SK-N-MC (cell line): Measurements from ENCODE around the gene SH3PXD2A.

Experiments used
- DNase-seq: peaks from one replicate; pipeline ENCODE4 v3.0.0-alpha.2; 2011; ENCODE audit warnings: low read depth, low spot score
- H3K27ac ChIP-seq: fragments of 200-600 bp; sonication (generic); 2 replicates; pipeline ENCODE4 v1.5.1; 2016; ENCODE audit warnings: mixed run types
- H3K36me3 ChIP-seq: fragments of 200-600 bp; sonication (generic); 2 replicates; pipeline ENCODE4 v1.6.1; 2017; ENCODE audit warnings: antibody characterized with exemption, low read length, mixed read lengths; ENCODE audit not compliant: insufficient read depth
- H3K4me3 ChIP-seq: fragments of 200-600 bp; sonication (generic); 2 replicates; pipeline ENCODE4 v1.5.1; 2016
- H3K9ac ChIP-seq: fragments of 200-600 bp; sonication (generic); 2 replicates; pipeline ENCODE4 v1.8.0; 2017; ENCODE audit warnings: mixed run types, mixed read lengths; ENCODE audit not compliant: insufficient read length
- H3K9me3 ChIP-seq: fragments of 200-600 bp; sonication (generic); 2 replicates; pipeline ENCODE4 v1.6.1; 2017; ENCODE audit warnings: low read depth, mild to moderate bottlenecking, antibody characterized with exemption, low read length, moderate library complexity, mixed read lengths
- EZH2 ChIP-seq: fragments of 200-600 bp; sonication (generic); IDR thresholded peaks from one replicate; pipeline ENCODE4 v1.6.1; 2017; ENCODE audit warnings: antibody characterized with exemption
- FOXP2 ChIP-seq: optimal IDR thresholded peaks from 2 replicates; pipeline ENCODE3; 2011; ENCODE audit warnings: mild to moderate bottlenecking, moderate library complexity; ENCODE audit not compliant: insufficient read depth; ENCODE audit errors: extremely low read length, control extremely low read depth
- POLR2AphosphoS5 ChIP-seq: IDR thresholded peaks from 2 replicates; pipeline ENCODE4 v1.6.1; 2012; ENCODE audit warnings: mild to moderate bottlenecking, low read depth, low read length, borderline replicate concordance

Gene SH3PXD2A

GRCh38 chr10:103661198-103661950, 194.0 kb downstream of the SH3PXD2A start:
- Histone ChIP-seq H3K27ac (no peak overlapping the region), H3K9ac (no peak overlapping the region), H3K4me3 (no peak overlapping the region), H3K9me3 (no peaks in the 10 kb centered on the region), H3K36me3 (no peaks in the 10 kb centered on the region; the same call in 1 of the 2 replicates)
- DNase-seq = peak; percentile 10
- no peak for TF ChIP-seq FOXP2
- TF ChIP-seq POLR2AphosphoS5 = no peak
- TF ChIP-seq EZH2 = no peak

- no peak for DNase-seq
- TF ChIP-seq FOXP2 (no peak), POLR2AphosphoS5 (no peak), EZH2 (no peak)
- Histone ChIP-seq H3K36me3 (no peaks in the 10 kb centered on the region; the same call in 1 of the 2 replicates), H3K9ac (no peak overlapping the region), H3K27ac (no peak overlapping the region), H3K9me3 (no peaks in the 10 kb centered on the region), H3K4me3 (no peak overlapping the region)
Observed at GRCh38 chr10:103660364-103661197, 194.8 kb downstream of the SH3PXD2A start.

- Histone ChIP-seq H3K36me3 (no peaks in the 10 kb centered on the region; the same call in 1 of the 2 replicates), H3K4me3 (no peak overlapping the region), H3K9ac (no peak overlapping the region), H3K9me3 (no peaks in the 10 kb centered on the region), H3K27ac (no peak overlapping the region)
- no peak for TF ChIP-seq FOXP2
- TF ChIP-seq EZH2 = no peak
- no peak for TF ChIP-seq POLR2AphosphoS5
- DNase-seq = no peak
Observed at GRCh38 chr10:103659674-103660363, 195.6 kb downstream of the SH3PXD2A start.

- Histone ChIP-seq H3K36me3 (no peaks in the 10 kb centered on the region; the same call in 1 of the 2 replicates), H3K4me3 (no peak overlapping the region), H3K27ac (no peak overlapping the region), H3K9ac (no peak overlapping the region), H3K9me3 (no peaks in the 10 kb centered on the region)
- no peak for DNase-seq
- TF ChIP-seq POLR2AphosphoS5 = no peak
- TF ChIP-seq EZH2 = no peak
- TF ChIP-seq FOXP2 = no peak
Observed at GRCh38 chr10:103658049-103658577, 197.3 kb downstream of the SH3PXD2A start.

GRCh38 chr10:103657061-103657591, 198.2 kb downstream of the SH3PXD2A start:
- Histone ChIP-seq H3K4me3 (no peak overlapping the region), H3K9ac (no peak overlapping the region), H3K36me3 (no peaks in the 10 kb centered on the region; the same call in 1 of the 2 replicates), H3K9me3 (no peaks in the 10 kb centered on the region), H3K27ac (no peak overlapping the region)
- no peak for TF ChIP-seq EZH2
- no peak for TF ChIP-seq POLR2AphosphoS5
- no peak for TF ChIP-seq FOXP2
- no peak for DNase-seq

GRCh38 chr10:103654925-103655324, 200.5 kb downstream of the SH3PXD2A start:
- Histone ChIP-seq H3K9ac (no peak overlapping the region), H3K27ac (no peak overlapping the region), H3K9me3 (no peaks in the 10 kb centered on the region), H3K4me3 (no peak overlapping the region), H3K36me3 (no peaks in the 10 kb centered on the region; the same call in 1 of the 2 replicates)
- no peak for TF ChIP-seq FOXP2
- TF ChIP-seq EZH2 = no peak
- no peak for TF ChIP-seq POLR2AphosphoS5
- DNase-seq = no peak

GRCh38 chr10:103653581-103654037, 201.8 kb downstream of the SH3PXD2A start:
- Histone ChIP-seq H3K9me3 (no peaks in the 10 kb centered on the region), H3K4me3 (no peak overlapping the region), H3K36me3 (no peaks in the 10 kb centered on the region; the same call in 1 of the 2 replicates), H3K27ac (no peak overlapping the region), H3K9ac (no peak overlapping the region)
- TF ChIP-seq EZH2 = no peak
- TF ChIP-seq FOXP2 = no peak
- DNase-seq = no peak
